ENCODE measurements around the gene LUZP1. TPM values are rescaled to one million over a fixed set of nuclear protein-coding genes. Genes with fewer than 3 reads are reported as not detected.

Gene LUZP1
- total RNA-seq, 2 experiments from 2014 or later: 20.1 to 23.7 TPM

DNA sequence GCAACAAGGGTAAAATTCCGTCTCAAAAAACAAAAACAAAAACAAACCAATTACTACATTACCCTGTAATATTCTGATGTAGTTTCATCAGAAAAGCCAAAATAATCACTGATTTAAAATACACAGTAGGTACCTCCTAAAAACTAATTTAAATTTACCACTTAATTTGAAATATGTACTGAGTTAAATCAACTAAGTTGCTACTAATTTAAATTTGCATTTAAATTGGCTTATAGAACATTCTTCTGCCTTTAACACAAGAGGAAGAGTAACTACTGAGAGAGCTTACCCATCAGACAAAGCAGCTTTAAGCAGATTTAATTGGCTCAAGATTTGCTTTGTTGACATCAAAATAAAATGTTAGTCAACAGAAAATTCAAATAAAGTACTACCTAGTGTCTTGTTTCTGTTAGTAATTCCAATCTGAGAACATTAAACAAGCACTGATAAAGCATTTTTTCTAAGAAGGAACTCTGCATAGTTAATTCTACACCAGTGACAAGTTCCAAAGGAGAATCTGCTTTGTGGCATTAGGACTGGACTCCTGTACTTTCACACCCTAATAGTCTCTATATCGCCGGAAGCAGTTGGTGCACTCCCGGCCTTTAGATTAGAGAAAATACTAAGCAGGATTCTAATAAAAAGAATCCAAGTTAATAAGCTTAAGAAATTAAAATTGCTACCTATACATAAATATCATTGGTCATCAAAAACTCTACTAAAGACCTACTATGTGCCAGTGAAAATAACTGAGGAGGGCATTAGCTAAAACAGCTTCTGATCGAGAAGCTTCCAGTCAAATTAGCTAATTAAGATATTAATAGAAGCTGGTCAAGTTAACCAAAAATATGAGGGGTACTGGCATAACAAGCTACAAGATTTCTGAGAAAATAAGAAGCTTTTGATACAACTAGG is 8.4 kb downstream of the LUZP1 start:
- ChIA-PET CTCF (interaction anchor here (2.6 kb wide), 2 partner anchors 24 to 61 kb away, joined by 11 to 12 read pairs; no protein-coding TSS in a partner anchor), POLR2A (no interaction called here)
- Histone ChIP-seq H3K27ac (ENCODE audit: low read depth in 1 of 2, low read length in 2 of 2) (no peak overlapping the region), H3K9me3 (ENCODE audit: control insufficient read depth in 1 of 2, insufficient read depth in 1 of 2, low read length in 2 of 2) (no peaks in the 10 kb centered on the region), H3K4me1 (ENCODE audit: insufficient read depth, low read length) (peaks cover 2% of the 10 kb centered on the region), H3K27me3 (ENCODE audit: control insufficient read depth in 1 of 2, insufficient read depth in 2 of 2, low read length in 2 of 2) (no peaks in the 10 kb centered on the region), H3K36me3 (ENCODE audit: insufficient read depth, low read length) (no peaks in the 10 kb centered on the region), H3K4me3 (ENCODE audit: low read length) (no peak overlapping the region)
- Mint-ChIP-seq H3K27me3 (no peaks in the 10 kb centered on the region), H3K4me1 (ENCODE audit: low read depth) (peaks cover 31% of the 10 kb centered on the region), H3K9me3 (no peaks in the 10 kb centered on the region), H3K4me3 (no peak overlapping the region), H3K27ac (no peak overlapping the region), H3K36me3 (ENCODE audit: low read depth) (no peaks in the 10 kb centered on the region)
- intact Hi-C loops (cut with DNase I, micrococcal nuclease): loop anchor here in 1 of 2 experiments (10.0 kb wide), 1 partner anchor 205 kb away; the partner anchor contains the start of gene ZNF436
- ATAC-seq (ENCODE audit: poor library complexity) (no peak), DNase-seq (no peak)
- TF ChIP-seq, protein P1, sequence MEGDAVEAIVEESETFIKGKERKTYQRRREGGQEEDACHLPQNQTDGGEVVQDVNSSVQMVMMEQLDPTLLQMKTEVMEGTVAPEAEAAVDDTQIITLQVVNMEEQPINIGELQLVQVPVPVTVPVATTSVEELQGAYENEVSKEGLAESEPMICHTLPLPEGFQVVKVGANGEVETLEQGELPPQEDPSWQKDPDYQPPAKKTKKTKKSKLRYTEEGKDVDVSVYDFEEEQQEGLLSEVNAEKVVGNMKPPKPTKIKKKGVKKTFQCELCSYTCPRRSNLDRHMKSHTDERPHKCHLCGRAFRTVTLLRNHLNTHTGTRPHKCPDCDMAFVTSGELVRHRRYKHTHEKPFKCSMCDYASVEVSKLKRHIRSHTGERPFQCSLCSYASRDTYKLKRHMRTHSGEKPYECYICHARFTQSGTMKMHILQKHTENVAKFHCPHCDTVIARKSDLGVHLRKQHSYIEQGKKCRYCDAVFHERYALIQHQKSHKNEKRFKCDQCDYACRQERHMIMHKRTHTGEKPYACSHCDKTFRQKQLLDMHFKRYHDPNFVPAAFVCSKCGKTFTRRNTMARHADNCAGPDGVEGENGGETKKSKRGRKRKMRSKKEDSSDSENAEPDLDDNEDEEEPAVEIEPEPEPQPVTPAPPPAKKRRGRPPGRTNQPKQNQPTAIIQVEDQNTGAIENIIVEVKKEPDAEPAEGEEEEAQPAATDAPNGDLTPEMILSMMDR (IDR thresholded peaks at IDR 0.05): no peak

DNA sequence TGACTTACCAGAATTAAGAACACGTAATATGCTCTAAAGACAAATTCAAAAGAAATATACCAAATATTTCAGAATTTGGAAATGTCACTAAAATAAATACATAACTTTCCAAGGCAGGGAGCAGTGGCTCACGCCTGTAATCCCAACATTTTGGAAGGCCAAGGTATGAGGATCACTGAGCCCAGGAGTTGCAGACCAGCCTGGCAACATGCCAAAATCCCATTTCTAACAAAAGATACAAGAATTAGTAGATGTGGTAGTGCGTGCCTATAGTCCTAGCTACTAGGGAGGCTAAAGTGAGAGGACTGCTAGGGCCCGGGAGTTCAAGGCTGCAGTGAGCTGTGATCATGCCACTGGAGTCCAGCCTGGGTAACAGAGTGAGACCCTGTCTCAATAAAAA is 11.7 kb downstream of the LUZP1 start:
- POLR2A ChIA-PET: no interaction called here
- H3K27me3 ChIP-seq (ENCODE audit: control insufficient read depth in 1 of 2, insufficient read depth in 2 of 2, low read length in 2 of 2): no peaks in the 10 kb centered on the region
- DNase-seq: no peak
- CTCF ChIA-PET: interaction anchor here (0.5 kb wide), 1 partner anchor 15 kb away, joined by 3 read pairs; no protein-coding TSS in a partner anchor
- Mint-ChIP-seq H3K4me3 (no peak overlapping the region), H3K9me3 (no peaks in the 10 kb centered on the region), H3K36me3 (ENCODE audit: low read depth) (no peaks in the 10 kb centered on the region), H3K27ac (no peak overlapping the region), H3K27me3 (no peaks in the 10 kb centered on the region), H3K4me1 (ENCODE audit: low read depth) (peaks cover 23% of the 10 kb centered on the region)
- no peak for ATAC-seq (ENCODE audit: poor library complexity)
- H3K27ac ChIP-seq (ENCODE audit: low read depth in 1 of 2, low read length in 2 of 2): no peak overlapping the region
- intact Hi-C loops (cut with DNase I, micrococcal nuclease): no loop called here
- TF ChIP-seq, protein P1 (IDR thresholded peaks at IDR 0.05): no peak
- H3K9me3 ChIP-seq (ENCODE audit: control insufficient read depth in 1 of 2, insufficient read depth in 1 of 2, low read length in 2 of 2): no peaks in the 10 kb centered on the region
- H3K4me1 ChIP-seq (ENCODE audit: insufficient read depth, low read length): peaks cover 2% of the 10 kb centered on the region
- no peak overlapping the region for H3K4me3 ChIP-seq (ENCODE audit: low read length)
- H3K36me3 ChIP-seq (ENCODE audit: insufficient read depth, low read length): no peaks in the 10 kb centered on the region

DNA sequence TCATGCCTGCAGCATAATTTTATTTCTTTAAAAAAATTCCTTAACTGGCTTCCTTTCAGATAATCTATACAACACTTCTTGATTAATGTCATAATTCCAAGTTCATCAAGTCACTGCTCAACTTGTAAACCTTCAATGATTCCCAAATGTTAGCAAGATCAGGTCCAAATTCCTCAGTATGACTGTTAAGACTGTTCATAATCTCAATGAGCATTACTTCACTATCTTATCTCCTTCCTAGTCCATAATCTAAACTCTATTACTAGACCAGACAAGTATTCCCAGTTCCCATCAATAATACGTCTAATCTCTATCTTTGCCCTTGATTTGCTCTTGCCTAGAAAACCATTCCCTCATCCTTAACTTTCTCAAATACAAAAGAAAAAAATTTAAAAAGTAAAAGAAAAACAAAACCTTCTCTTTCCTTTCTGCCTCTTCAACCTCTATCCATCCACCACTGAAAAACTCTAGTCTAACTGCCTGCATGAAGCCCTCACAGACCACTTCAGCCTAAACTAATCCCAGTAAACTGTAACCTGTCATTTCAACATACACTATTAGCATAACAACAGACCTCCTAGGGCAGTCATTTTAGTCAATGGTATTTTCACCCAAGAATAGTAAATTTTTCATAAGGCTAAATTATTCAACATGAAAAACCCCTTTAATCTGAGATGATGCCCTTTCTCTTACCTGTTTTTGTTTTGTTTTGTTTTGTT is 15.5 kb downstream of the LUZP1 start:
- Mint-ChIP-seq H3K27ac (no peak overlapping the region), H3K4me1 (ENCODE audit: low read depth) (peaks cover 36% of the 10 kb centered on the region), H3K36me3 (ENCODE audit: low read depth) (no peaks in the 10 kb centered on the region), H3K4me3 (no peak overlapping the region), H3K27me3 (no peaks in the 10 kb centered on the region), H3K9me3 (no peaks in the 10 kb centered on the region)
- intact Hi-C loops (cut with DNase I, micrococcal nuclease): no loop called here
- no peak for ATAC-seq (ENCODE audit: poor library complexity)
- ChIA-PET CTCF (no interaction called here), POLR2A (no interaction called here)
- DNase-seq: no peak
- H3K27ac ChIP-seq (ENCODE audit: low read depth in 1 of 2, low read length in 2 of 2): no peak overlapping the region
- TF ChIP-seq, protein P1 (IDR thresholded peaks at IDR 0.05): no peak
- H3K9me3 ChIP-seq (ENCODE audit: control insufficient read depth in 1 of 2, insufficient read depth in 1 of 2, low read length in 2 of 2): no peaks in the 10 kb centered on the region
- H3K36me3 ChIP-seq (ENCODE audit: insufficient read depth, low read length): no peaks in the 10 kb centered on the region
- H3K27me3 ChIP-seq (ENCODE audit: control insufficient read depth in 1 of 2, insufficient read depth in 2 of 2, low read length in 2 of 2): no peaks in the 10 kb centered on the region
- H3K4me1 ChIP-seq (ENCODE audit: insufficient read depth, low read length): peaks cover 6% of the 10 kb centered on the region
- no peak overlapping the region for H3K4me3 ChIP-seq (ENCODE audit: low read length)
